Transverse colon (tissue), 4 donors: Measurements from ENCODE around the gene ARID3A. TPM values are rescaled to one million over a fixed set of nuclear protein-coding genes. Genes with fewer than 3 reads are reported as not detected.
A peak's percentile ranks its signal among the peaks of the same experiment; 100 is the strongest.
"Not testable (repeated sequence)": the region's sequence is repeated elsewhere in the genome, so short reads cannot be mapped to it uniquely, and the experiment has no call there.

Source experiments
- DNase-seq: peaks from one replicate; pipeline ENCODE4 v3.0.0-alpha.2; 2019
- H3K27ac ChIP-seq, 4 donors: fragments of 200-600 bp; sonication (generic); 2 replicates each; pipeline ENCODE4 v1.5.1; 2016 to 2018; ENCODE audit warnings: inconsistent platforms in 4 of 4
- H3K27me3 ChIP-seq: fragments of 200-600 bp; sonication (generic); 2 replicates; pipeline ENCODE4 v1.5.1; 2017; ENCODE audit warnings: inconsistent platforms
- H3K36me3 ChIP-seq, 4 donors: fragments of 200-600 bp; sonication (generic); 2 replicates each; pipeline ENCODE4 v1.5.1; 2017 to 2019; ENCODE audit warnings: inconsistent platforms in 4 of 4
- H3K4me1 ChIP-seq, 4 donors: fragments of 200-600 bp; sonication (generic); 2 replicates each; pipeline ENCODE4 v1.5.1; 2017 to 2020; ENCODE audit warnings: inconsistent platforms in 4 of 4
- H3K4me3 ChIP-seq, 4 donors: fragments of 200-600 bp; sonication (generic); 1 replicate in 1 of 4; 2 replicates in 3 of 4; pipeline versions ENCODE4 v1.5.1 to v1.6.1; 2017 to 2019; ENCODE audit warnings: inconsistent platforms in 4 of 4
- H3K9me3 ChIP-seq, 2 donors: fragments of 200-600 bp; sonication (generic); 2 replicates each; pipeline ENCODE4 v1.5.1; 2017 to 2019; ENCODE audit warnings: inconsistent platforms in 2 of 2
- EP300 ChIP-seq: sonication (generic); formaldehyde crosslinking; IDR thresholded peaks from one replicate; pipeline ENCODE4 v1.6.1; 2017; ENCODE audit warnings: antibody characterized with exemption, low read depth
- POLR2A ChIP-seq: fragments of 450-650 bp; IDR thresholded peaks from one replicate; pipeline ENCODE4 v1.6.1; 2016; ENCODE audit warnings: antibody characterized with exemption, mild to moderate bottlenecking, moderate library complexity
- POLR2AphosphoS5 ChIP-seq, 3 donors: sonication (generic); formaldehyde crosslinking; IDR thresholded peaks; one replicate each; pipeline ENCODE4 v1.6.1; 2016; ENCODE audit warnings: antibody characterized with exemption in 3 of 3
- WGBS, 2 donors: methylation state at CpG; one replicate each; pipeline ENCODE4 v1.1.5; 2018; ENCODE audit warnings: low coverage in 1 of 2; 5-methylcytosine and 5-hydroxymethylcytosine counted together
- in situ Hi-C, 4 donors: fragments of 200-750 bp; cut with MboI; loops; one replicate each; pipeline versions ENCODE4 v1.15.0 to v1.15.1; 2017; ENCODE audit warnings: low sequenced_read_pairs in 3 of 4, low pct_ligation_motif_present in 1 of 4, low pct_unique_long_range_greater_than_20kb in 1 of 4
- intact Hi-C: fragments of 100-400 bp; cut with DNase I; formaldehyde crosslinking; loops from one replicate; pipeline ENCODE4 v1.15.1; 2023; ENCODE audit warnings: low total_unique reads
- total RNA-seq, 4 donors: library from RNA; depleted of rRNA; stranded (reverse); fragments of >200 nt; gene quantifications; one replicate each; pipeline ENCODE4 v1.1.0, GENCODE V29; 2016
- TF ChIP-seq, protein P1 (sequence below), 5 experiments: fragments of 200-600 bp in 3 of 5; fragments of 450-650 bp in 2 of 5; sonication (generic) in 3 of 5; IDR thresholded peaks; 1 replicate in 2 of 5; 2 replicates in 3 of 5; pipeline ENCODE4 v1.5.1; 2016 to 2017; ENCODE audit warnings: antibody characterized with exemption in 5 of 5, inconsistent platforms in 3 of 5, mild to moderate bottlenecking in 2 of 5, moderate library complexity in 1 of 5

The ARID3A gene, protein sequence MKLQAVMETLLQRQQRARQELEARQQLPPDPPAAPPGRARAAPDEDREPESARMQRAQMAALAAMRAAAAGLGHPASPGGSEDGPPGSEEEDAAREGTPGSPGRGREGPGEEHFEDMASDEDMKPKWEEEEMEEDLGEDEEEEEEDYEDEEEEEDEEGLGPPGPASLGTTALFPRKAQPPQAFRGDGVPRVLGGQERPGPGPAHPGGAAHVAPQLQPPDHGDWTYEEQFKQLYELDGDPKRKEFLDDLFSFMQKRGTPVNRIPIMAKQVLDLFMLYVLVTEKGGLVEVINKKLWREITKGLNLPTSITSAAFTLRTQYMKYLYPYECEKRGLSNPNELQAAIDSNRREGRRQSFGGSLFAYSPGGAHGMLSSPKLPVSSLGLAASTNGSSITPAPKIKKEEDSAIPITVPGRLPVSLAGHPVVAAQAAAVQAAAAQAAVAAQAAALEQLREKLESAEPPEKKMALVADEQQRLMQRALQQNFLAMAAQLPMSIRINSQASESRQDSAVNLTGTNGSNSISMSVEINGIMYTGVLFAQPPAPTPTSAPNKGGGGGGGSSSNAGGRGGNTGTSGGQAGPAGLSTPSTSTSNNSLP
- total RNA-seq = 1 to 10 TPM; 2.2 to 8.7 (median 4.3) TPM

- peak within 1 kb of the TSS; percentile 89 to 92 (median 91) for H3K27ac ChIP-seq
- H3K27me3 ChIP-seq = peaks cover 8% of the 10 kb centered on the region
- peak; percentile 80 for DNase-seq
- H3K4me3 ChIP-seq = peak within 1 kb of the TSS; percentile 85 to 99 (median 88)
- intact Hi-C loops (loop anchor here (10.0 kb wide), 1 partner anchor 179 kb away; the partner anchor contains the start of gene GPX4), in situ Hi-C loops (loop anchor here in 3 of 4 donors (10.0 kb wide), 3 partner anchors 59 to 161 kb away; partner anchors contain the start of genes CFD (in 1 of the 3), ELANE (in 1 of the 3) and WDR18 (in 1 of the 3))
- no peaks in the 10 kb centered on the region for H3K9me3 ChIP-seq
- peak in 2 of 3 donors; percentile 19 to 29 for TF ChIP-seq POLR2AphosphoS5 (IDR thresholded peaks at IDR 0.05)
- TF ChIP-seq, protein P1, sequence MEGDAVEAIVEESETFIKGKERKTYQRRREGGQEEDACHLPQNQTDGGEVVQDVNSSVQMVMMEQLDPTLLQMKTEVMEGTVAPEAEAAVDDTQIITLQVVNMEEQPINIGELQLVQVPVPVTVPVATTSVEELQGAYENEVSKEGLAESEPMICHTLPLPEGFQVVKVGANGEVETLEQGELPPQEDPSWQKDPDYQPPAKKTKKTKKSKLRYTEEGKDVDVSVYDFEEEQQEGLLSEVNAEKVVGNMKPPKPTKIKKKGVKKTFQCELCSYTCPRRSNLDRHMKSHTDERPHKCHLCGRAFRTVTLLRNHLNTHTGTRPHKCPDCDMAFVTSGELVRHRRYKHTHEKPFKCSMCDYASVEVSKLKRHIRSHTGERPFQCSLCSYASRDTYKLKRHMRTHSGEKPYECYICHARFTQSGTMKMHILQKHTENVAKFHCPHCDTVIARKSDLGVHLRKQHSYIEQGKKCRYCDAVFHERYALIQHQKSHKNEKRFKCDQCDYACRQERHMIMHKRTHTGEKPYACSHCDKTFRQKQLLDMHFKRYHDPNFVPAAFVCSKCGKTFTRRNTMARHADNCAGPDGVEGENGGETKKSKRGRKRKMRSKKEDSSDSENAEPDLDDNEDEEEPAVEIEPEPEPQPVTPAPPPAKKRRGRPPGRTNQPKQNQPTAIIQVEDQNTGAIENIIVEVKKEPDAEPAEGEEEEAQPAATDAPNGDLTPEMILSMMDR (IDR thresholded peaks at IDR 0.05) = no peak
- H3K36me3 ChIP-seq = no peaks in the 10 kb centered on the region
- 1% methylated on average over 41 of the region's 97 CpGs; no CpG with 5 or more reads in 1 of the 2 donors for WGBS, 2 donors
- H3K4me1 ChIP-seq = peaks cover 0 to 30% (median 23%) of the 10 kb centered on the region in 4 donors
Measured at GRCh38 chr19:925526-926322, at the start of gene ARID3A. Gene ARID3A (plus strand): TSS chr19:926035. CDS start chr19:929529, 3,494 bp downstream.

DNA sequence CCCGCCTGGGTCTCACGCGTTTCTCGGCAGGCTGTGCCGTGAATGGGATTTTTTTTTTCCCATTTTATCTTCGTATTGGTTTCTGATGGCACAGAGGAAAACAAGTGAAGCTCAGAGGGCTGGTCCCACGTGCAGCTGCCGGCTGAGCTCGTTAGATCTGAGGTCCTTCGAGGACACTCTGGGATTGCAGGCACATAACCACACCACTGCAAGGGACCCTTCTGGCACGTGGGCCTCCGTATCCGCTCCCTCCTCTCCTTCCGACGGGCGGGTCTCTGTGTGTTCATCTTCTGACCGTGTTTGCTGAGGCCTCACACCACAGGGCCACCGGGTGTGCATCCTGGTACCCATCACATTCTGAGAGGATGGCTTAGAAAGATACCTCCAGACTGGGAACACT lies 49.7 kb upstream of the ARID3A start:
- TF ChIP-seq, protein P1 (IDR thresholded peaks at IDR 0.05) = no peak
- TF ChIP-seq EP300 (no peak), POLR2AphosphoS5 (IDR thresholded peaks at IDR 0.05) (no peak), POLR2A (no peak)
- Histone ChIP-seq H3K27me3 (no peaks in the 10 kb centered on the region), H3K9me3 (no peaks in the 10 kb centered on the region), H3K4me1 (peaks cover 6 to 11% (median 9%) of the 10 kb centered on the region in 4 donors), H3K4me3 (no peak overlapping the region), H3K27ac (no peak overlapping the region), H3K36me3 (peaks cover 0 to 19% (median 6%) of the 10 kb centered on the region in 4 donors)
- 78 to 100% methylated on average over 1 to 18 of the region's 18 CpGs for WGBS, 2 donors
- in situ Hi-C loops (no loop called here), intact Hi-C loops (no loop called here)
- no peak for DNase-seq

GRCh38 chr19:876780-877314 lies 49.0 kb upstream of the ARID3A start:
- no peaks in the 10 kb centered on the region for H3K9me3 ChIP-seq
- H3K4me1 ChIP-seq = peaks cover 5 to 9% (median 8%) of the 10 kb centered on the region in 4 donors
- intact Hi-C loops = no loop called here
- no peaks in the 10 kb centered on the region for H3K27me3 ChIP-seq
- peaks cover 0 to 25% (median 8%) of the 10 kb centered on the region in 4 donors for H3K36me3 ChIP-seq
- 88% methylated on average over 22 of the region's 29 CpGs; no CpG with 5 or more reads in 1 of the 2 donors for WGBS, 2 donors
- in situ Hi-C loops = no loop called here
- no peak overlapping the region for H3K27ac ChIP-seq
- TF ChIP-seq POLR2A = no peak
- no peak for TF ChIP-seq POLR2AphosphoS5 (IDR thresholded peaks at IDR 0.05)
- TF ChIP-seq EP300 = no peak
- TF ChIP-seq, protein P1 (IDR thresholded peaks at IDR 0.05) = no peak
- no peak overlapping the region for H3K4me3 ChIP-seq
- DNase-seq = no peak

DNA sequence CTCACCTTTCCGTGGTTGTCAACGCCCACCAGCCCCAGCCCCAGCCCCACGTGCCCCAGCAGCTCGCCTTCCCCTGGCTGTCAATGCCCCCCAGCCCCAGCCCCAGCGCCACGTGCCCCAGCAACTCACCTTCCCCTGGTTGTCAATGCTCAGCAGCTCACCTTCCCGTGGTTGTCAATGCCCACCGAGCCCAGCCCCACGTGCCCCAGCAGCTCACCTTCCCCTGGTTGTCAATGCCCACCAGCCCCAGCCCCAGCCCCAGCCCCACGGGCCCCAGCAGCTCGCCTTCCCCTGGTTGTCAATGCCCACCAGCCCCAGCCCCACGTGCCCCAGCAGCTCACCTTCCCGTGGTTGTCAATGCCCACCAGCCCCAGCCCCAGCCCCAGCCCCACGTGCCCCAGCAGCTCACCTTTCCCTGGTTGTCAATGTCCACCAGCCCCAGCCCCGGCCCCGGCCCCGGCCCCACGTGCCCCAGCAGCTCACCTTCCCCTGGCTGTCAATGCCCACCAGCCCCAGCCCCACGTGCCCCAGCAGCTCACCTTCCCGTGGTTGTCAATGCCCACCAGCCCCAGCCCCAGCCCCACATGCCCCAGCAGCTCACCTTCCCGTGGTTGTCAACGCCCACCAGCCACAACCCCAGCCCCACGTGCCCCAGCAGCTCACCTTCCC lies 47.7 kb upstream of the ARID3A start:
- DNase-seq, in situ Hi-C loops, H3K9me3 ChIP-seq, intact Hi-C loops, H3K4me1 ChIP-seq, H3K27me3 ChIP-seq, H3K4me3 ChIP-seq, H3K27ac ChIP-seq: not testable (repeated sequence)
- peaks cover 0 to 34% (median 10%) of the 10 kb centered on the region in 4 donors for H3K36me3 ChIP-seq
- 86% methylated on average over 6 of the region's 23 CpGs; no CpG with 5 or more reads in 1 of the 2 donors for WGBS, 2 donors

DNA sequence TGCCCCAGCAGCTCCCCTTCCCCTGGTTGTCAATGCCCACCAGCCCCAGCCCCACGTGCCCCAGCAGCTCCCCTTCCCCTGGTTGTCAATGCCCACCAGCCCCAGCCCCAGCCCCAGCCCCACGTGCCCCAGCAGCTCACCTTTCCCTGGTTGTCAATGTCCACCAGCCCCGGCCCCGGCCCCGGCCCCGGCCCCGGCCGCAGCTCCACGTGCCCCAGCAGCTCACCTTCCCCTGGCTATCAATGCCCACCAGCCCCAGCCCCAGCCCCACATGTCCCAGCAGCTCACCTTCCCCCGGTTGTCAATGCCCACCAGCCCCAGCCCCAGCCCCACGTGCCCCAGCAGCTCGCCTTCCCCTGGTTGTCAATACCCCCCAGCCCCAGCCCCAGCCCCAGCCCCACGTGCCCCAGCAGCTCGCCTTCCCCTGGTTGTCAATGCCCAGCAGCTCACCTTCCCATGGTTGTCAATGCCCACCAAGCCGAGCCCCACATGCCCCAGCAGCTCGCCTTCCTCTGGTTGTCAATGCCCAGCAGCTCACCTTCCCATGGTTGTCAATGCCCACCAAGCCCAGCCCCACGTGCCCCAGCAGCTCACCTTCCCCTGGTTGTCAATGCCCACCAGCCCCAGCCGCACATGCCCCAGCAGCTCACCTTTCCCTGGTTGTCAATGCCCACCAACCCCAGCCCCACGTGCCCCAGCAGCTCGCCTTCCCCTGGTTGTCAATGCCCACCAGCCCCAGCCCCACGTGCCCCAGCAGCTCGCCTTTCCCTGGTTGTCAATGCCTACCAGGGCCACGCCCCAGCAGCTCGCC lies 46.9 kb upstream of the ARID3A start:
- H3K4me1 ChIP-seq, H3K4me3 ChIP-seq, intact Hi-C loops, DNase-seq, H3K27me3 ChIP-seq, H3K9me3 ChIP-seq, in situ Hi-C loops, H3K27ac ChIP-seq: not testable (repeated sequence)
- 85% methylated on average over 21 of the region's 24 CpGs; no CpG with 5 or more reads in 1 of the 2 donors for WGBS, 2 donors
- H3K36me3 ChIP-seq = peaks cover 0 to 34% (median 10%) of the 10 kb centered on the region in 4 donors
